Neural progenitor cell (in vitro differentiated cells): ENCODE results near the gene CIBAR2.

ENCODE experiments used
- CTCF ChIP-seq: fragments of 200-600 bp; sonication (generic); IDR thresholded peaks from 2 replicates; pipeline ENCODE4 v1.5.1; 2017; ENCODE audit warnings: antibody characterized with exemption, mild to moderate bottlenecking
- EZH2 ChIP-seq: fragments of 200-600 bp; sonication (generic); IDR thresholded peaks from 2 replicates; pipeline ENCODE4 v1.6.1; 2017; ENCODE audit warnings: antibody characterized with exemption, mild to moderate bottlenecking, moderate library complexity
- EZH2phosphoT487 ChIP-seq: fragments of 200-600 bp; sonication (generic); IDR thresholded peaks from 2 replicates; pipeline ENCODE4 v1.6.1; 2017; ENCODE audit warnings: antibody characterized with exemption

- TF ChIP-seq EZH2, result no peak
- TF ChIP-seq CTCF, result no peak
- no peak for TF ChIP-seq EZH2phosphoT487
Measured at GRCh38 chr16:85153656-85154091, 41.4 kb upstream of the CIBAR2 start.
